NCI-H345 treated with DMSO at 0.1 percent for 48 hours (cell line): ENCODE measurements around the gene MRAP.
A peak's percentile ranks its signal among the peaks of the same experiment; 100 is the strongest.
"Not testable (repeated sequence)": the region's sequence is repeated elsewhere in the genome, so short reads cannot be mapped to it uniquely, and the experiment has no call there.

Experiments used
- DNase-seq: peaks from one replicate; lab custom pipeline; 2025; ENCODE audit not compliant: unreplicated experiment; lab: John Stamatoyannopoulos, UW

MRAP gene

GRCh38 chr21:32298658-32299081 lies at the start of gene MRAP:
Gene MRAP (plus strand): TSS chr21:32298855. CDS start chr21:32298972, 117 bp downstream.
- no peak for DNase-seq

- no peak for DNase-seq
Observed at GRCh38 chr21:32249511-32250280, 49.0 kb upstream of the MRAP start.

GRCh38 chr21:32252136-32252535 lies 46.5 kb upstream of the MRAP start:
- DNase-seq, result no peak

- no peak for DNase-seq
Observed at GRCh38 chr21:32253215-32253641, 45.4 kb upstream of the MRAP start.

- no peak for DNase-seq
Observed at GRCh38 chr21:32256251-32256650, 42.4 kb upstream of the MRAP start.

GRCh38 chr21:32256873-32257620 lies 41.6 kb upstream of the MRAP start:
- peak; percentile 60 for DNase-seq

- DNase-seq, result peak; percentile 72
Observed at GRCh38 chr21:32257962-32258785, 40.5 kb upstream of the MRAP start.

DNA sequence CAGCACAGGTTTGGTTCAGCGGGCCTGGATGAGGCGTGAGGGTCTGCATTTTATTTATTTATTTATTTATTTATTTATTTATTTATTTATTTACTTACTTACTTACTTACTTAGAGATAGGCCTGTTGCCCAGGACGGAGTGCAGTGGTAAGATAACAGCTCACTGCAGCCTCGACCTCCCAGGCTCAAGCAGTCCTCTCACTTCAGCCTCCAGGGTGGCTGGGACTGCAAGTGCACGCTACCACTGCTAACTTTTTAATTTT lies 39.9 kb upstream of the MRAP start:
- not testable (repeated sequence) for DNase-seq

- DNase-seq, result no peak
Observed at GRCh38 chr21:32260130-32260529, 38.5 kb upstream of the MRAP start.

DNA sequence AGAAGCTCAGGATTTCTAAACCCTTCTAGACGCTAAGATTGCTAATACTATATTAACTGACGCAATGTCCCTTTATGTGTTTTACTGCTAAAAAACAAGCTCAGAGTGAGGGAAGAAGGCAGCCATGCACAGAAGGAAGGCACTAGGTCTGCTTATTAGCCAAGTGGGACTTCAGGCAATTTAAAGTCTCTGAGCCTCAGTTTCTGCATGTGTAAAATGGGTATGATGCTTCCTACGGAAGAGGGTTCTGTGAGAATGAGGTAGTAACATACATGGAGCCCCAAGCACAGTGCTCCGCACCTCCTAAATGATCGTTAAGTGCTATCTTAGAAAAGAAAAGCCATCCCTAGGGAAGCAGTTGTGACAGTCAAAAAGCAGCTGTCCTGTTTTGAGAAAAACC lies 36.7 kb upstream of the MRAP start:
- DNase-seq, result no peak

- not testable (repeated sequence) for DNase-seq
Observed at GRCh38 chr21:32265321-32265720, 33.3 kb upstream of the MRAP start.

- no peak for DNase-seq
Observed at GRCh38 chr21:32270748-32271147, 27.9 kb upstream of the MRAP start.

- no peak for DNase-seq
Observed at GRCh38 chr21:32276671-32277070, 22.0 kb upstream of the MRAP start.

DNA sequence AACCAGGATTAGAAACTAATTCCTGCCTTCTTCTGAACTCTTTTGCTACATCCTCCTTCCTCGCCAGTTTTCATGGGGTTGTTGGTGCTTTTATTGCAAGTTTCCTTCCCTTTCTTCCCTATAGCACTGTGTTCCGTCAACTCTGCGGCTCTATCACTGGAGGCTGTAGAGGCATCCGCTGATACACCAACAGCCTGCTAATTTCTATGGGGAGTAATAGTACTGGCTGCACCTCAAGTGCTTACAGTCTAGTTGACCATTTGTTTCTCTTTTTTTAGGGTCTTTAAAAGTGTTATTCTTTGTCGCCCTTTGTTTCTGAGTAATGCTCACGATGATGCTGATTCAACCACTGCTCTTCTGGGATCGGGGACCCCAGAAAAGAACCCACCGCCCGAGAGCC lies 20.6 kb upstream of the MRAP start:
- no peak for DNase-seq

- DNase-seq, result peak; percentile 97
Observed at GRCh38 chr21:32278518-32279376, 19.9 kb upstream of the MRAP start, which contains the start of gene MIS18A. Gene MIS18A (minus strand): TSS chr21:32279049. CDS start chr21:32279014, 35 bp downstream.

- no peak for DNase-seq
Observed at GRCh38 chr21:32279377-32279680, 19.3 kb upstream of the MRAP start.

GRCh38 chr21:32281531-32281930 lies 17.1 kb upstream of the MRAP start:
- DNase-seq, result no peak

DNA sequence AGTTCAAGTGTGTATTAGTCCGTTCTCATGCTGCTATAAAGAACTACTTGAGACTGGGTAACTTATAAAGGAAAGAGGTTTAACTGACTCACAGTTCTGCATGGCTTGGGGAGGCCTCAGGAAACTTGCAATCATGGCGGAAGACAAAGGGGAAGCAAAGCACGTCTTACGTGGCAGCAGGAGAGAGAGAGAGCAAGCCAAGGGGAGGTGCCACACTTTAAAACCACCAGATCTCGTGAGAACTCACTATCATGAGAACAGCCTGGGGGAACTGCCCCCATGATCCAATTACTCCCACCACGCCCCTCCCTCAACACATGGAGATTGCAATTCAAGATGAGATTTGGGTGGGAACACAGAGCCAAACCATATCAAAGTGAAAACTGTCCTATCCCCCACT lies 15.7 kb upstream of the MRAP start:
- no peak for DNase-seq

- DNase-seq, result no peak
Observed at GRCh38 chr21:32285476-32285875, 13.2 kb upstream of the MRAP start.

GRCh38 chr21:32297449-32297848 lies 1.2 kb upstream of the MRAP start:
- DNase-seq, result no peak

DNA sequence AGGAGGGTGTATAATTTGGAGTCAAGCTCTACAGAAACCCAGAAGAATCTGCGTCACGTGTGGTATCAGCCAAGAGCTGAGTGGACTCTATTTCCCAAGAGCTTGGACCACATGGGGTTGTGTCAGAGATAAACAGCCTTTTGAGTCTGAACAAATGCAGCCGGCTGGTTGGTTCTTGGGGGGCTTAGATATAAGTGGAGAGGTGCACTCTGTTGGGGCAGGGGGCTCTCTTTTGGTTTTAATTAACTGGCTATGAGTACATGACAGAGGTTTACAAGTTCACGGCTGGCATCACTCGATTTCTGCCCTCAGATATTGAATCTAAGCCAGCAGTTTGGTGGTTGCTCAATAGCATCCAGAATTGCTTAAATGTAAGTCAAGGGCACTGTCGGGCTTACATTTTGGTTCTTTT lies 501 bp upstream of the MRAP start:
- no peak for DNase-seq
